ENCODE data around the gene RORB.

DNA sequence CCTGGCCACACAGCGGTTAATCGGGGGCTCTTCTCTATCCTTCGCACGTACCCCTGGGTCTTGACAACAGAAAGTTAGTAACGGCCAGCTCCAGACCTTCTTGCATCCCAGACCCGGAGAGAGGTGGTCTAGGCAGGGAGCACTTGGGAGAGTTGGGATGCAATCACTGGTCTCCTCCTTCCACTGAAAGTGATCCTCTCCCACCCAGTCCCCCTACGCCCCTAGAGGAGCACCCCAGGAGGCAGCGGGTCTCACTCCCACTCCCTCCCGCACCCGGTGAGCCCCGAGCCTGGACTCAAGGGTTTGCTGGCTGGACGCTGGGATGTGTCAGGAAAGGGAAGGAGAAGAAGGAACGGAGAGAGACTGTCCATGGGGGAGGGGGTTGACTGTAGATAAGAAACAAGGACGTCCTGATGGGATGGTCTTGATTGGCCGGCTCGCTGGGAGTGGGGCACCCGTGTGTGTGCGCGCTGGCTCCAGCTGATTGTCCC, 2.0 kb downstream of the RORB start:
- TF ChIP-seq, protein P1, sequence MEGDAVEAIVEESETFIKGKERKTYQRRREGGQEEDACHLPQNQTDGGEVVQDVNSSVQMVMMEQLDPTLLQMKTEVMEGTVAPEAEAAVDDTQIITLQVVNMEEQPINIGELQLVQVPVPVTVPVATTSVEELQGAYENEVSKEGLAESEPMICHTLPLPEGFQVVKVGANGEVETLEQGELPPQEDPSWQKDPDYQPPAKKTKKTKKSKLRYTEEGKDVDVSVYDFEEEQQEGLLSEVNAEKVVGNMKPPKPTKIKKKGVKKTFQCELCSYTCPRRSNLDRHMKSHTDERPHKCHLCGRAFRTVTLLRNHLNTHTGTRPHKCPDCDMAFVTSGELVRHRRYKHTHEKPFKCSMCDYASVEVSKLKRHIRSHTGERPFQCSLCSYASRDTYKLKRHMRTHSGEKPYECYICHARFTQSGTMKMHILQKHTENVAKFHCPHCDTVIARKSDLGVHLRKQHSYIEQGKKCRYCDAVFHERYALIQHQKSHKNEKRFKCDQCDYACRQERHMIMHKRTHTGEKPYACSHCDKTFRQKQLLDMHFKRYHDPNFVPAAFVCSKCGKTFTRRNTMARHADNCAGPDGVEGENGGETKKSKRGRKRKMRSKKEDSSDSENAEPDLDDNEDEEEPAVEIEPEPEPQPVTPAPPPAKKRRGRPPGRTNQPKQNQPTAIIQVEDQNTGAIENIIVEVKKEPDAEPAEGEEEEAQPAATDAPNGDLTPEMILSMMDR (IDR thresholded peaks at IDR 0.05), result no peak
- no peak for TF ChIP-seq POLR2A (IDR thresholded peaks at IDR 0.05)

Measured in body of pancreas (tissue), 4 donors.